ENCODE results near the gene CCL28.

The CCL28 gene

DNA sequence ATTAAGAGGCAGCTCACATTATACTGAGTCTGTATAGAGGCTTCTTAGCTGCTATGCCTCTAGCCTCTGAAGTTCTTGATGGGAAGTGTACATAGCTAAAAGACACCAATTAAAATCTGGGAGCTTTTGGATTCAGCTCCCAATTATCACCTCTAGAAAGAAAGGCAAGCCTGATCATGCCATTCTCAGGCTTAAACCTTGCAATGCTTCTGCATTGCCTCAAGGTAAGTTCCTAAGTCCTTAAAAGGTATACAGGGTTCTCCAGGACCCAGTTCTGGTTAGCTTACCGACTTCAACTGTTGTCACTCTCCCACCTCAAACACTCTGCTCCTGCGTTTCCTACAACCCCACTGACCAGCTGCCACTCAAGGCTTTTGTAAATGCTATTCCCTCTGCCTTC is 17.5 kb upstream of the CCL28 start:
- no peaks in the 10 kb centered on the region for H3K36me3 ChIP-seq (ENCODE audit: low read length)
- no peak overlapping the region for H3K9ac ChIP-seq (ENCODE audit: low read length)
- H3K4me3 ChIP-seq (ENCODE audit: insufficient read depth, low read length, poor library complexity, severe bottlenecking) = no peak overlapping the region
- no peaks in the 10 kb centered on the region for H3K9me3 ChIP-seq (ENCODE audit: insufficient read depth, low read length)
- no peaks in the 10 kb centered on the region for H4K20me1 ChIP-seq (ENCODE audit: low read depth, low read length)
- no peak overlapping the region for H3K27ac ChIP-seq (ENCODE audit: low read depth, low read length)
- no peak for TF ChIP-seq EZH2phosphoT487 (conservative IDR thresholded peaks at IDR 0.05; ENCODE audit: low read length)
- TF ChIP-seq, protein P1, sequence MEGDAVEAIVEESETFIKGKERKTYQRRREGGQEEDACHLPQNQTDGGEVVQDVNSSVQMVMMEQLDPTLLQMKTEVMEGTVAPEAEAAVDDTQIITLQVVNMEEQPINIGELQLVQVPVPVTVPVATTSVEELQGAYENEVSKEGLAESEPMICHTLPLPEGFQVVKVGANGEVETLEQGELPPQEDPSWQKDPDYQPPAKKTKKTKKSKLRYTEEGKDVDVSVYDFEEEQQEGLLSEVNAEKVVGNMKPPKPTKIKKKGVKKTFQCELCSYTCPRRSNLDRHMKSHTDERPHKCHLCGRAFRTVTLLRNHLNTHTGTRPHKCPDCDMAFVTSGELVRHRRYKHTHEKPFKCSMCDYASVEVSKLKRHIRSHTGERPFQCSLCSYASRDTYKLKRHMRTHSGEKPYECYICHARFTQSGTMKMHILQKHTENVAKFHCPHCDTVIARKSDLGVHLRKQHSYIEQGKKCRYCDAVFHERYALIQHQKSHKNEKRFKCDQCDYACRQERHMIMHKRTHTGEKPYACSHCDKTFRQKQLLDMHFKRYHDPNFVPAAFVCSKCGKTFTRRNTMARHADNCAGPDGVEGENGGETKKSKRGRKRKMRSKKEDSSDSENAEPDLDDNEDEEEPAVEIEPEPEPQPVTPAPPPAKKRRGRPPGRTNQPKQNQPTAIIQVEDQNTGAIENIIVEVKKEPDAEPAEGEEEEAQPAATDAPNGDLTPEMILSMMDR (IDR thresholded peaks at IDR 0.05; ENCODE audit: insufficient read depth, low read length, poor library complexity, severe bottlenecking) = no peak
- no peaks in the 10 kb centered on the region for H3K27me3 ChIP-seq (ENCODE audit: low read length)
- no peak overlapping the region for H3K4me2 ChIP-seq (ENCODE audit: low read depth, low read length, poor library complexity, severe bottlenecking)
- H3K9me2 ChIP-seq (replicated peaks; ENCODE audit: insufficient read depth, low read length) = no peaks in the 10 kb centered on the region
- H3K79me2 ChIP-seq (ENCODE audit: insufficient read depth, low read length) = no peaks in the 10 kb centered on the region
- no peak overlapping the region for H2AFZ ChIP-seq (ENCODE audit: low read depth, low read length, severe bottlenecking)
- H3F3A ChIP-seq (ENCODE audit: insufficient read depth) = no peaks in the 10 kb centered on the region

DNA sequence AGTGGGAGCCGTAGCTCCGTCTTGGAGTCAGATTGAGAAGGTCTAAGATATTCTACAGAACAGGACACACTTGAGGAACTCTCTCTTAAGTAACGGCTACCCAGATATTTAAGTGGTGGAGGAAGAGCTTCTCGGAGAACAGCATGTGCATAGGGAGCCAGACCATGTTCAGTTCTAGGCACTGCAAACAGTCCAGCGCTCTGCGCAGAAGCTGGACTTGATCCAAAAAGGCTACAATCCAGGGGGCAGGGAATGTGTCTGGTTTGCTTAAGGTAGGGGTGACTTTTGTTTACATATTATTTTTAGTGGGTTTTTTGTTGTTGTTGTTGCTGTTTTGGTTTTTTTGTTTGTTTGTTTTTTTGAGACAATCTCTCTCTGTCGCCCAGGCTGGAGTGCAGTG is 16.8 kb upstream of the CCL28 start:
- TF ChIP-seq, protein P1 (IDR thresholded peaks at IDR 0.05; ENCODE audit: insufficient read depth, low read length, poor library complexity, severe bottlenecking) = no peak
- no peak for TF ChIP-seq EZH2phosphoT487 (conservative IDR thresholded peaks at IDR 0.05; ENCODE audit: low read length)
- no peaks in the 10 kb centered on the region for H3K36me3 ChIP-seq (ENCODE audit: low read length)
- H3K9me3 ChIP-seq (ENCODE audit: insufficient read depth, low read length) = no peaks in the 10 kb centered on the region
- H3K27me3 ChIP-seq (ENCODE audit: low read length) = no peaks in the 10 kb centered on the region
- no peak overlapping the region for H3K27ac ChIP-seq (ENCODE audit: low read depth, low read length)
- no peaks in the 10 kb centered on the region for H3F3A ChIP-seq (ENCODE audit: insufficient read depth)
- H3K79me2 ChIP-seq (ENCODE audit: insufficient read depth, low read length) = no peaks in the 10 kb centered on the region
- H3K4me2 ChIP-seq (ENCODE audit: low read depth, low read length, poor library complexity, severe bottlenecking) = no peak overlapping the region
- H2AFZ ChIP-seq (ENCODE audit: low read depth, low read length, severe bottlenecking) = no peak overlapping the region
- no peak overlapping the region for H3K4me3 ChIP-seq (ENCODE audit: insufficient read depth, low read length, poor library complexity, severe bottlenecking)
- no peaks in the 10 kb centered on the region for H3K9me2 ChIP-seq (replicated peaks; ENCODE audit: insufficient read depth, low read length)
- H4K20me1 ChIP-seq (ENCODE audit: low read depth, low read length) = no peaks in the 10 kb centered on the region
- no peak overlapping the region for H3K9ac ChIP-seq (ENCODE audit: low read length)

DNA sequence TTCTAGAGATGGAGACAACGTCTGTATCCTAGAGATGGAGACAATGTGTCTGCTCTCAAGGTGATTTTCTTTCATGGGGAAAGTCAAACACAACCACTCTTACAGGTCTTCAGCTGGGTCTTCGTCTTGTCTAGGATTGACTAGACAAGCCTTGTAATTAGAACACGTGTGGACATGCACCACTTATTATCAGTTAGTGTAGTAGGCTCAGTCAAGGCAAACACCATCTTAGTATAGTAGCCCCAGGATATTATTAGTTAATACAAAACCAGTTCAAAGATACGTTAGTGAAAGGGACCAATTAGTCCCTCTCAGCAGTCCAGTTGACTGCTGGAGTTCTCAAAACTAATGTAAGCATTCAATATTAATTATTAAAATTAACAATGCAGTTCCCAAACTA is 15.1 kb upstream of the CCL28 start:
- Histone ChIP-seq H3K4me3 (ENCODE audit: insufficient read depth, low read length, poor library complexity, severe bottlenecking) (no peak overlapping the region), H3F3A (ENCODE audit: insufficient read depth) (no peaks in the 10 kb centered on the region), H3K4me2 (ENCODE audit: low read depth, low read length, poor library complexity, severe bottlenecking) (no peak overlapping the region), H3K27me3 (ENCODE audit: low read length) (no peaks in the 10 kb centered on the region), H3K9me2 (replicated peaks; ENCODE audit: insufficient read depth, low read length) (no peaks in the 10 kb centered on the region), H3K36me3 (ENCODE audit: low read length) (no peaks in the 10 kb centered on the region), H3K9ac (ENCODE audit: low read length) (no peak overlapping the region), H3K9me3 (ENCODE audit: insufficient read depth, low read length) (no peaks in the 10 kb centered on the region), H3K27ac (ENCODE audit: low read depth, low read length) (no peak overlapping the region), H4K20me1 (ENCODE audit: low read depth, low read length) (no peaks in the 10 kb centered on the region), H3K79me2 (ENCODE audit: insufficient read depth, low read length) (no peaks in the 10 kb centered on the region), H2AFZ (ENCODE audit: low read depth, low read length, severe bottlenecking) (no peak overlapping the region)
- TF ChIP-seq, protein P1 (IDR thresholded peaks at IDR 0.05; ENCODE audit: insufficient read depth, low read length, poor library complexity, severe bottlenecking) = no peak
- TF ChIP-seq EZH2phosphoT487 (conservative IDR thresholded peaks at IDR 0.05; ENCODE audit: low read length) = no peak
